Measurements from ENCODE around the gene CD58.
A peak's percentile ranks its signal among the peaks of the same experiment; 100 is the strongest.
"Not testable (repeated sequence)": the region's sequence is repeated elsewhere in the genome, so short reads cannot be mapped to it uniquely, and the experiment has no call there.

Gene CD58

DNA sequence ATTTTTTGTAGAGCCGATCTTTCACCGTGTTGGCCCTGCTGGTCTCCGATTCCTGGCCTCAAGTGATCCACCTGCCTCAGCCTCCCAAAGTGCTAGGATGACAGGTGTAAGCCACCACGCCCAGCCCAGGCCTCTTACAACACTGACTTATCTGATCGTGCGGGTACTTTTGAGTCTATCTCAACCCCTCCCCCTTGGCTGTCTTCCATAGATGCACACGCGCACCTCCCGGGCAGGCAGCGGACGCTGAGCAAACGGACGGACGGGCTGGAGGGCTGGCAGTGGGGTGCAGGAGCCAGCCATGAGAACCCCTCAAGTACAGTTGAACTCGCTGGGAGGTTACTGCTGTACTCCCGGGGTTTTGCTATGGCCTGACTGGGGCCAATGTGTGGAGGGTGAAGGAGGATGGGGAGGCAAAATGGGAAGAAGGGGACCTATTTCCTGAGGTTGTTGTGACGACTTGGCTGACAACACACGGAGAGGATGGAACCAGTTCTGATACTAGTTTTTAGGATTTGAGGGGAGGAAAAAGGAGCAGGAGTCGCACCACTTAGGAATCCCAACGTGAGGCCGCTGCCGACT, 959 bp downstream of the CD58 start:
- peak; percentile 66 for DNase-seq

DNA sequence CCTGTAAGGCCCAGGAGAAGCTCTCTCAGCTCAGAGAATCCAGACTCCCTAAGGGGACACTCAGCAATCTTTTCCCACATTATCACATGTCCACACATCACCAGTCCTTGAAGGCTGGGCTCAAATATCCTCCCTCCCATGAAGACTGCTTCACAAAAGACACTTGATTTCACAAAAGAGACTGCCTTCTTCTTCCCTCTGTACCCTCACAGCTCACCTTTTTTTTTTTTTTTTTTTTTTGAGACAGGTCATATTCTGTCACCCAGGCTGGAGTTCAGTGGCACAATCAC, 1.5 kb downstream of the CD58 start:
- peak; percentile 8 for DNase-seq

DNA sequence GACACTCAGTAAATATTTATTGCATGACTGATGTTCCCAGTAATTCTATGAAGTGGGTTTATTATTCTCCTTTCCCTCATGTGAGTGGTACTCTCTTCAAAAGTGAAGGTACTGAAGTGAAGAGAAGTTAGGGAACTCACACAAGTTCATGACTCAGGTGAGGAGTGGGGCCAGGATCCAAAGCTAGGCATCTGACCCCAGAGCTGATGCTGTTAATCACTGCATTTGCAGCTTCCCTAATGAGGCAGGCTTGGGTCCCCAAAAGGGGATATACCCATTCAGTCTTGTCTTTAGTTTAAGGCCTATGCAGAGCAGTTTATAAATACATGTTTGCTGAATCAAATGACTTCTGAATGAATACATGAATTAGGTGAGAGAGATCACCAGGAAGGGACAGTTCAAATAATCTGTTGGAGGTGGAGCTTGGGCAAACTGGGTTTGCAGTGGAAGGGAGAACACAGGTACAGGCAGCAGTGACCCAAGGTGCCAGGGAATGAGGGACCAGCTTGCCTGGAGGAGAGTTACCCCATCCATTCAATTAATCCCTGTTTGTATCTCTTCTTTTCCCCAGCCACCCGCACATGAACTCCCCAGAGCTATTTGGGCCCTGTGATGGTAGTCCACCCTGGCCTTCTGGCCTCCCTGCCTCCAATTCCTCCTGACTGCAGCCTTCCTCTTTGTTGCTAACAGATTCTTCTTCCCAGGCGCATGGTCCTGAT, 2.0 kb downstream of the CD58 start:
- peak; percentile 2 for DNase-seq

DNA sequence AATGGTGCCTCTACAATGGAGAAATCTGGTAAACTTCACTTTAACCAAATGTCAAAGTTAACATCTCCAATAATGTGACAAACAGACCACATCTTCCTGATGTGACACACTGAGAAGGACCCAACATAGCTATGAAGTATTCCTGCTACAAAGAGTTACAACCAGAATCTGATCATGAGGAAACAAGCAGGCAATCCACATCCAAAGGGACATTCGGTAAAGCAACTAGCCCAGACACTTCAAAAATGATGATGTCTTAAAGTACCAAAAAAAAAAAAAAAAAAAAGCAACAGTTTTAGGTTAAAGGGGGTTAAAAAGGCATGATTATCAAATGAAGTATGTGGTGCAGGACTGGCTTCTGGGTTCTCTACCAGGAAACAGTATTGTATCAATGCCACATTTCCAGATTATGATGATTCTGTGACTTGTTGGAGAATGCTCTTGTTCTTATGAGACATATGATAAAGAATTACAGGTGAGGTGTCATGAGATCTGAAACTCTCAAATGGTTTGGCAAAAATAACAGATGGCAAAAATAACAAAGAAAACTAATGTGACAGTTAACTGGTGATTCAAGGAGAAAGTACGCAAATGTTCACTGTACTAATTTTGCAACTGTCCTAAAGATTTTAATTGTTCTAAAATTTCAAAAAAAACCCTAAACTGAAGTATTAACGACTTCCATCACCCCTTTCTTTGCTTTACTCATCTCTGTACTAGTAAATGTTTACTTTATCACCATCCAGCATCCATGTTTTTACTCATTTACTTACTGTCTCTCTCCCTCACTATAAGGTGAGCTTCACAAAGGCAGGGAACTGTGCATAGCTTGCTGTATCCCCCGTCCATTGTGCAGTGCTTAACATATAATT, 2.8 kb downstream of the CD58 start:
- DNase-seq: no peak

DNA sequence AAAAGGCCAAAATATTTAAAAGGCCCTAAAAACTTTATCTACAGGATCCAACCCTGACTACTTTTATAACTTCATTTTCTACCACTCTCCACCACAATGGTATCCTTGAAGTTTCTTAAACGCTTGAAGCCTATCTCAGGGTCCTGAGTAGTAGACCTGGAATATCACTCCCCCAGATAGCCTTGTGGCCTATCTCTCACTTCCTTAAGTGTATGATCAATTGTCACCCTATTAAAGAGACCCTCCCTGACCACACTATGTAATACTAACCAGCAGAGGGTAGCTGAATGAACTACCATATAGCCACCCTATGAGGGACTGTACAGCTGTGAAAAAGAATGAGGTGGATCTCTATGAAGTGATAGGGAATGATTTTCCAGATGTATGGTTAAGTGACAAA, 5.6 kb downstream of the CD58 start:
- no peak for DNase-seq

DNA sequence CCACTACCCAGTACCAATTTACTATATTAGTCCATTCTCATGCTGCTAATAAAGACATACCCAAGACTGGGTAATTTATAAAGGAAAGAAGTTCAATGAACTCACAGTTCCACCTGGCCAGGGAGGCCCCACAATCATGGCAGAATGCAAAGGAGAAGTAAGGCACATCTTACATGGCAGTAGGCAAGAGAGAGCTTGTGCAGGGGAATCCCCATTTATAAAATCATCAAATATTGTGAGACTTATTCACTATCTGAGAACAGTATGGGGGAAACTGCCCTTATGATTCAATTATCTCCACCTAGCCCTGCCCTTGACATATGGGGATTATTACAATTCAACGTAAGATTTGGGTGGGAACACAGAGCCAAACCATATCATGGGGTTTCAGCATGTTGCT, 6.4 kb downstream of the CD58 start:
- no peak for DNase-seq

DNA sequence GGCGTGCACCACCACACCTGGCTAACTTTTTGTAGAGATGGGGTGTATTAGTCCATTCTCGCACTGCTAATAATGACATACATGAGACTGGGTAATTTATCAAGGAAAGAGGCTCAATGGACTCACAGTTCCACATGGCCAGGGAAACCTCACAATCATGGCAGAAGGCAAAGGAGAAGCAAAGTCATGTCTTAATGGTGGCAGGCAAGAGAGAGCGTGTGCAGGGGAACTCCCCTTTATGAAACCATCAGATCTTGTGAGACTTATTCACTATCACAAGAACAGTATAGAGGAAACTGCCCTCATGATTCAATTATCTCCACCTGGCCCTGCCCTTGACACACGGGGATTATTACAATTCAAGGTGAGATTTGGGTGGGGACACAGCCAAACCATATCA, 8.4 kb downstream of the CD58 start:
- DNase-seq: not testable (repeated sequence)

DNA sequence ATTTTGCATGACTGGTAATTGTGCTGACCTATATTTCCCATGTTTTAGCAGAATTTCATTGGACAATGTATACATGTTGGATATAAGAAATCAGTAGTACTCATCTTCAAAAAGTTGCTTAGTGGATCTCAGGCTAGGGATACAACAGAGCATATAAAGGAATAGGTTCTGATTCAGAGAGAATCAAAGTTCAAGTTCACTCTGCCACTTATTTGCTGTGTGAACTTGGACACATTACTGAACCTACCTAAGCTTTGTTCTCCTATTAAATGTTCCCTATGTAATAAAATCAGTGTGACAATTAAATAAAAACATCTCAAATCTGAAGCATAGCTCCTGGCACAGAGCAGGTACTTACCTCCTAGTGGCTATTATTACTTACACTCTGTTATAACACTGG, 9.3 kb downstream of the CD58 start:
- no peak for DNase-seq

DNA sequence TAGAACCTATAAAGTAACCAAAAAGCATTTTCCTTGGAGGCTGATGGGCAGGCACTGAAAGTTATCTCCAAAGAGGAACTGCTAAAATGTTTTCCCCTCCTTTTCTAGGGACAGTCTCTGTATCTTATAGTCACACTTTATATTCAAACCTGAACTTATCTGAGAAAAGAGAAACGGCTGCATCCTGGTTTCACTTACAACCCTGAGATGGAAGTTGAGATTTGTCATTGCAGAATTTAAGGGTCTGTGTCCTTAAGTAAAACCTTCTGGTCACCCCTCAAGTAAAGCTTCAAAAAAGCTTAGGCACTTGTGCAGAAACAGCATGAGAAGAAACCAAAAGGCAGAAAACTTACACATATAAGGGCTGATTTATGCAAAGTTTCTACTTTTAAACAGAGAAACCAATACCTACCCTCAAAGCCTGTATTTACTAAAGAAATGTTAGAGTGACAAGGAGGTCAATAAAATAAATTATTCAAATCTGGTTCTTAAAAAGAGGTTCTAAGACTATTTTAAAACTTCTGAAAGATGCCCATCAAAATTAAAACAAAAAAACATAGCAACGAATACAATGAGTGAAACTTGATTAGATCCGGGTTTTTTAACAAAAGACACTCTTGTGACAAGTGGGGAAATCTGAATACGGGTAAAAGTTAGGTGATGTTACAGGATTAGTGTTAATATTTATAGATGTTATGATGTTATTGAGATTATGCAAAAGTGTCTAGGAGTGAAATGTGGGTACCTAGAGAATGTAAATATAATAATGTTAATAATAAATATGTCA, 9.9 kb downstream of the CD58 start:
- no peak for DNase-seq

DNA sequence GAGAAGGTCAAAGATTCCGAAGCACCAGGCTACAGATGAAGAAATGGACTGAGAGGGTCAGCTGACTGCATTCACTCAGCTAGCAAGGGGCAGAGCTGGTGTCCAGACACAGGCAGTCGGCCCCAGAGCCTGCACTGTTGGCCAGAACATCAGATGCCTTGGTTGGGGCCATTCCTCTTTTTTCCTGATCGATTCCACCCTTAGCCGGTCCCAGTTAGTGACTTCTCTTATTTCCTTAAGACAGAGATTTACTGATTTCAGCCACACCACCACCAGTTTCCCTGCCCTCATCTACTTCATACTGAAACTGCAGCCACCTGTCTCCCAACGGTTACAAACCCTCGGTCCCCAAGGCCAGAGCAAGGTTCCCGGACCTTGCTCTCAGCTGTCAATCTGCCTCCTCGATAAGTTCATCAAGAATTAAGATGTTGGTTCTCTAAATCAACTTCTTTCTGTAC, 11.5 kb downstream of the CD58 start:
- DNase-seq: no peak

DNA sequence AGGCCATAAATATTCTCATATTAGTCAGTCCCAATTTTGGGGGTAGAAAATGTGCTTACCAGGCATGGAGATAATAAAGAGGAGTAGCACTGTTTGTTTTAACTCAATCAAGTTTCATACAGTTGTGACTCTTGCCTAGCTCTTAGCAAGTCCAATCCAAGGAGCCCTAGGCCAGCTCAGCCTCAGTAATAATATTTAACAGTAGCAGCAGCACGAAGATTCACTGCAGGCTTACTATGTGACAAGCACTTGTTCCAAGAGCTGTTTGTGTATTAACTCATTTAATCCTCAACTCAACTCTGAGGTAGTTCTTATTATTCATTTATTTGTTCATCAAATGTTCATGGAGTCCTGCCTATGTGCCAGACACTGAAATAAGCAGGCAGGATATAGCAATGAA, 12.3 kb downstream of the CD58 start:
- no peak for DNase-seq

DNA sequence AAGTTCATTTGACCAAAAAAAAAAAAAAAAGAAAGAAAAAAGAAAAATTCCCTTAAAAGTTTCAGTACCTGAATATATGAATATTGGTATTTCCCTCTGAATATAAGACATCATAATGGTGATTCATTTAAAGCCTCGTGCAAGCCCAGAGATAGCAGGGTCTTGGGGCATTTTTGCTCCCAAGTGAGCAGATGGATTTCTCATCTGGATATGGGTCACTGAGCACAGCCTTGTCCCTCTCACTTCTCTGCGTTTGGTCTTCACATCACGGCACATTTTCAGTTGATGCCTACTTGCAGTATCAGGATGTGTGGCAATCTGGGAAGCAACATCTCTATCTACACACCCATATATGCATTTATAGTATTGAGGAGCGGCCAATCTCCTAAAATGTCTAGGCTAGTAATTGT, 12.7 kb downstream of the CD58 start:
- DNase-seq: no peak

DNA sequence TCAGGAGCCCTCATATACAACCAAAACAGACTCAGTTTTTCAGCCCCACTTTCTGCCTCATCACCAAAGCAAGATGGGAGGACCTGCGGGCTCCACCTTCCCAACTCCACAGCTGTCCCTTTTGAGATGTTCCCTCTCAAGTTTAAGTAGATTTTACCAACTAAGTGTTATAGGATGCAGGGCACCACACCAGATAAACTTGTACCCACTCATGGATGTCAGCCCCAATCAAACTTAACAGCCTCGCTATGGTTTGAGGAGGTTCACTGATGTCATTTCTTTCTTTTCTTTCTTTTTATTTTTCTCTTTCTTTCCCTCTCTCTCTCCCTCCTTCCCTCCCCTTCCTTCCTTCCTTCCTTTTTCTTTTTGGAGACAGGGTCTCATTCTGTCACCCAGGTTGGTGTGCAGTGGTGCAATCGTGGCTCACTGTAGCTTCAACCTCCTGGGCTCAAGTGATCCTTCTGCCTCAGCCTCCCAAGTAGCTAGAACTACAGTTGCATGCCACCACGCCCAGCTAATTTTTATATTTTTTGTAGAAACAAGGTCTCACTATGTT, 13.4 kb downstream of the CD58 start:
- DNase-seq: no peak

DNA sequence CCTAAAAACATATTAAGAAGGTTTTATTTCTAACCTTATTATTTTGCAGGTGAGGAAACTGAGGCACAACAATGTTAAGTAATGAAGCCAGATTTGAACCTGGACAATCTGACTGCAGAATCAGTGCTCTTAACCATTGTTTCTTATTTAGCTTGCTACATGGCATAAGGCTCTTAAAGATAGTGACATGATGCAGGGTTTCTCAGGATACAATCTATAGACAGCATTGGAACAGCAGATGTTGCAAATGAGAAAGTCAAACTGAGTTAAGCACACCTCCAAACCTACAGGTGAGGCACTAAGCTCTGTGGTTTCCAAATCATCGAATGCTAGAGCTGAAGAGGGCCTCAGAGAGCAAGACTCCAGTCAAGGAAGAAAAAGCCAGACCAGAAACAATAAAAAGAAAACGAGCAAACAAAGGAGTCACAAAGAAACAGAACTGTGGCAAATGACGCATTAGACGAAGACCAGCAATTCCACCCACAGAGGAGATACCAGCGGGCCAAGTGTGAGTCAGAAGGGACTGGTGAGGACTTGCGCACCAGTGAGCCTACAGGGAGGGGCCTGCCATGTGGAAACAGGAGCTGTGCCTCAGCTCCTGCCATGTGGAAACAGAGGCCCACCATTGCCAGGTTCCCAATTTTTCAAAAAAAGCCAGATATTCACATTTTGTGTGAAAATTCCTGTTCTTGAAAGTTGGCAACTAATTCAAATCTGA, 14.4 kb downstream of the CD58 start:
- DNase-seq: peak; percentile 20

DNA sequence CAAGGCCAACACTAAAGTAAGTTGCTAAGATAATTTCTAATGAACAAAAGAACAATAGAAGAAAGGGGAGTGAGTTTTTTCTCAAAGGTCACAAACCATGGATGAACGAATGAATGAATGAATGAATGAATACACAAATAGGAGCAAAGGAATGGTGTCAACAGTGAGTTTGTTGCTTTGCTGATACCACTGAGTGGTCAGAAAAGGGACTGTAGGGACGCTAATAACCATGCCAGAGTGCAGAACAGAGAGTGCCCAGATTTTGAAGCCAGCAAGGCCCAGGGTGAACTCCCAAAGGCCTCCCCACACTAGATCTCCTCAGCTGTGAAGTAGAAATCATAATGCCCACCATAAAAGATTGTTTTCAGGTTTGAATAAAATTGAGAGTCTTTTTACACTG, 15.9 kb downstream of the CD58 start:
- no peak for DNase-seq

DNA sequence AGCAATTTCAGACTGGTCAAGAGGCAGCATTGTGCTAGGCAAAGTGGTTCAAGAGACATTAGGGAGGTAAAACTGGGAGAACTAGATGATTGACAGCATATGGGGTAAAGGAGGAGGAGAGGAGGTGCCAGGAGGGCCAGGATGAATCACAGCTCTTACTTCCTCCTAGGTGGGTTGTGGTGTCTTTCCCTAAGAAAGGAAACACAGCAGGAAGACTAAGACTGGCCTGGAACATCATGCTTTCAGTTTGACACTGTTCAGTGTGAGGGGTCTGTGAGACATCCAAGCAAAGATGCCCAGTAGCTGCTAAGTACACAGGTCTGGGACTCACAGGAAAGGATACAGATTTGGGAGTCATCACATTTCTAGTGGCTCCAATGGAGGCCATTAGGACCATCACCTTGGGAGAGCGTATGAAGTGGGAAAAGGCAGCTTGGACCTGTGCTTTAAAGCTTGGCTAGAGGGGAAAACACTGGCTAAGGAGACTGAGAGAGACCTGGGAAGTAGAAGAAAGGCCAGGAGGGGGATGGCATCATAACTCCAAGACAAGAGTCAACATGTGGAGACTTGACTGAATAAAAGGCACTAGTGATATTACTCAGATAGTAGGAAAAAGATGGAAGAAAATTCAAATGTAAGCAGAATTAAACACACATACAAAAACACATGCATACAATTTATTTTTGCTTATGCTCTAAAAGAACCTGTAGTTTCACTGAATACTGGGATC, 17.3 kb downstream of the CD58 start:
- peak; percentile 17 for DNase-seq

DNA sequence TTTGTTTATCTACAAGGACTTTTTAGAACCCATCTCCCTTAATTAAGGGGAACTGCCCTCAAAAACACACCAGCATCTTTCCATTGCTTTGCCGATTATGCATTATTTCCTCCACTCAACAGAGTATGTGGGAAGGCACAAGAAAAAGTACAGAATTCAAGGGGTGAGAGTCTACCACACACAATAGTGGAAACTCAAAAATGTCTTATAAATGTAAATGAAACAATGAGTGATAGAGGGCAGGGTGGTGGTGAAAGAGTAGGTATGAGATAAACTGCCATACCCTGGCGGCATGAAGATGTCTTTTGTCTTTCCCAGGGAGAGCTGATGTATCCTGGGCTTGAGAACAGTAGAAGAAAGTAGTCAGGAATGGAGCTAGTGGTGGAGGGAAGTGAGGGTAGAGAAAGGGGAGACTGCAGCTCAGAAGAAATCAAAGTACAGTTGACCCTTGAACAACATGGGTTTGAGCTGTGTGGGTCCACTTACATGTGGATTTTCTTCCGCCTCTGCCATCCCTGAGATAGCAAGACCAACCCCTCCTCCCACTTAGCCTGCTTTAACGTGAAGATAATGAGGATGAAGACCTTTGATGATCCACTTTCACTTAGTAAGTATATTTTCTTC, 24.4 kb downstream of the CD58 start:
- DNase-seq: no peak

DNA sequence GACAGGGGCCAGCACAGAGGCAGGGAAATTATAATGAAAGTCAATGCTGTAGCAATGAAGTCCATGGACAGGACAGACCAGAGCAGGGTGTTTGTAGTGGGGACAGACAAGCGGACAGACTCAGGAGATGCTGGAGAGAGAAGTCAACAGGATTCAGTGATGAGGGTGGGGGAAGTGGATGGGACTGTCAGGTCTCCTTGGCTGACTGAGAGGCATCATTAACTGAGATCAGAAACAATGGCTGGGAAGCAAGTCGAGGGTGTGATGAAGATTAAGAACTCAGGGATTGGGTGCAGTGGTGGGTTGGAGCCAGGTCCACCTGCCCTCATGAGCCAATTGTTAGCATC, 25.5 kb downstream of the CD58 start:
- DNase-seq: no peak

DNA sequence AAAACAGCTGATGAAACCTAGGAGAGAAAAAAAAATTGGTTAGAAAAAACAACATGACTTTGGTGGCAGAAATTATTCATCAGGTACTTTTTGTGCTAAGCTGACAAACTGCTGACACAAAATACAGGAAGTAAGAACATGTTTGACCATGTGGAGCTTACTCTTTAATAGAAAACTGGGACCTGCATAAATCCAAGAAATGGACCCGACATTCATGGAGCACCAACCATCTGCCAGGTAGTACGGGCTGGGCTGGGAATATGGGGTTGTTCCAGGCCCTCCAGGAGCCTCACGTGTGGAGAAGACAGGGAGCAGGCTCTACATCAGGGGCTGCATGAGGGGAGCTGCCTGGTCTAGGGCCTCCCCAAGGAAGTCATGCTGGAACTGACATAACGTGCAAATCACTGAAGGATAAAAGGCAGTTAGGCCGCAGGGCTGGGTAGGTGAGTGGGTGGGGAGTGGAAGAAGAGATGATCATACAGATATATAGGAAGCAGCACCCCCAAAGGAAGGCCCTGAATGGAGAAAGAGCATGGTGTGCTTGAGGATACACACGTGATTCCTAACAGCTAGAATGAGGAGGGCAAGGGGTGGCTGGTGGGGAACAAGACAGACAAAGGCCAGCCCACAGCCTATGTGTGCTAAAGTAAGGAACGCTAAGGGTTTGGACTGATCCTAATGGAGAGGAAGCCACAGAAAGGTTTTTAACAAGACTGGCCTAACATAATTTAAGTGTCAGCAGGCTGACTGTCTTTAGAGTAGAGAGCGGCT, 26.1 kb downstream of the CD58 start:
- DNase-seq: no peak

DNA sequence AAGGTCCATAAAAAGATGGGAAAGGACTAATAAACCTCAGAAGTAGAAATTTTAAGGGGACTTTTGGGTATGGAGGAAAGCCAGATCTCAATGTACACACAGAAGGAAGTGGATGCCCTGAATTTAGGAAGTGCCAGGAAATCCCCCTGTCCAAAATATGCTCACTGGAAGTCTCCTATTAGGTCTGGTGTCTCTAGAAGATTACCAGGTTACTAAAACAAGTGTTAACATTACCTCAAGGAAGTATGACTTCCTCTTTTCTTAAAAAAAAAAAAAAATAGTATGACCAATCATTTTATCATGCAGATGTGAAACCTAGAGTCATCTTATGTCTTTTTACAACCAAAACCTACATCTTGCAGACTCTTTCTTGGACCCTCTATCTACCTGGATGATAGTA, 30.7 kb downstream of the CD58 start:
- no peak for DNase-seq

DNA sequence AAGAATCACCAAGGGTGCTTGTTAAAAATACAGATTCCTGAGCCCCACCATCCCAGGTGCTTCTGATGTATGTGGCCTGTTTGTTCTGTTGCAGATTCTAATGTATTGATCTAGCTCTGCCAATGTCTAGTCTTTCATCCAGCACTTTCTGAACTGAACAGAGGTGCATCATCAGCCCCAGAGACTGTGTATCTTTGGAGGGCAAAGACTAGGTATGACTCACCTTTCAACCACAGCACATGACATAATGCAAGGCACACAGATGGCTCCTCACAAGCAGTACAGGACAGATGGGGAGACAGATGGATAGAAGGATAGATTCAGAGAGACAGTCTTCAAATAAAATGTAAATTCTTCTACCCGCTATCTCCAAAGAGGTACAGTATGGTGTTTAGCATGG, 32.3 kb downstream of the CD58 start:
- peak; percentile 82 for DNase-seq
